SK-N-SH (cell line): ENCODE measurements around the gene CARTPT.

Source experiments
- EP300 ChIP-seq, 2 experiments: IDR thresholded peaks; 2 replicates each; pipeline versions ENCODE4 v1.4.0 to v1.6.1; 2012; ENCODE audit warnings: borderline replicate concordance in 1 of 2, low read depth in 1 of 2, low read length in 1 of 2
- POLR2AphosphoS5 ChIP-seq: IDR thresholded peaks from 2 replicates; pipeline ENCODE4 v1.6.1; 2012; ENCODE audit warnings: low read depth, low read length

DNA sequence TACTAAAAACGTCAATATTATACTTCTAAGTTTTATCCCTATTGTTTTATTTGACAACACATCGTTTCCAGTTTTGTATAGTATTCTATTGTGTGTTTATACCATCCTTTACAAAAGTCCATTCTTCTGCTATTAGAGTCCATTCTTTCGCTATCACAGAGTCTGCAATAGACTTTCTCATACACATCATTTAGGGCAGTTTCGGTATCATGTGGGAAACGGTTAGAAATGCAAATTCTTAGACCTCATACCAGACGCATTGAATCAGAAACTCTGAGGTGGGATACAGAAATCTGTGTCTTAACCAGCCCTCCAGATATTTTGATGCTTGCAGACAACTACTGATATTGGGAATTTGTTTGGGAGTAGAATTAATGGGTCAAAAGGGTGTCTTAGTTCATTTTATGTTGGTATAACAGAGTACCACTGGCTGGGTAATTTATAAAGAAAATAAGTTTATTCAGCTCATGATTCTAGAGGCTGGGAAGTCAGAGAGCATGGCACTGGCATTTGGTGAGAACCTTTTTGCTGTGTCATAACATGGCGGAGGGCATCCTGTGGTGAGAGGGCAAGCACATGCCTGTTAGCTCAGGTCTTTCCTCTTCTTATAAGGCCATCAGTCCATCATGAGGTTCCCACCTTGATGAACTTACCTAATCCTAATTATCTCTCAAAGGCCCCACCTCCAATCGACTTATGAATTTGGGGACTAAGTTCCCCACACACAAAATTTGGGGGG, 21.1 kb downstream of the CARTPT start:
- TF ChIP-seq EP300 (IDR thresholded peaks at IDR 0.05; ENCODE audit: borderline replicate concordance in 1 of 2, low read depth in 1 of 2, low read length in 1 of 2): no peak
- TF ChIP-seq POLR2AphosphoS5: no peak
